ENCODE results near the gene ESRRA. TPM values are rescaled to one million over a fixed set of nuclear protein-coding genes. Genes with fewer than 3 reads are reported as not detected.
A peak's percentile ranks its signal among the peaks of the same experiment; 100 is the strongest.

ESRRA gene
- total and polyA plus RNA-seq, 2 of the 8 experiments (the other 6 are each of a cell fraction or from before 2014, with no cell fraction given), result 18.2 to 37.0 TPM

GRCh38 chr11:64304316-64305072 is 830 bp upstream of the ESRRA start (continued):
- TF ChIP-seq GTF2F1 (IDR thresholded peaks at IDR 0.05; ENCODE audit: borderline replicate concordance, low read depth, low read length) (no peak), RAD21 (IDR thresholded peaks at IDR 0.05 in 1 of 2, conservative IDR thresholded peaks at IDR 0.05 in 1 of 2; ENCODE audit: low read depth in 2 of 2, low read length in 2 of 2) (peak; percentile 54 to 69), KDM5A (IDR thresholded peaks at IDR 0.05; ENCODE audit: low read length) (no peak), USF2 (IDR thresholded peaks at IDR 0.05; ENCODE audit: low read length) (peak; percentile 37; the same call in 1 of the 2 replicates), RXRA (IDR thresholded peaks at IDR 0.05; ENCODE audit: insufficient read depth, low read depth, low read length) (no peak), JUND (IDR thresholded peaks at IDR 0.05; ENCODE audit: low read length) (no peak), POLR2A (IDR thresholded peaks at IDR 0.05; ENCODE audit: control extremely low read depth in 1 of 2, low read depth in 2 of 2, low read length in 2 of 2) (peak in 1 of 2 experiments; percentile 95; a peak in 2 of 3 replicates), TAF7 (optimal IDR thresholded peaks at IDR 0.05; ENCODE audit: borderline replicate concordance, low read depth, low read length) (peak; percentile 34), NRF1 (IDR thresholded peaks at IDR 0.05; ENCODE audit: low read depth, low read length) (no peak), MAFK (IDR thresholded peaks at IDR 0.05; ENCODE audit: low read depth, low read length) (no peak), RBBP5 (IDR thresholded peaks at IDR 0.05; ENCODE audit: borderline replicate concordance, low read depth, low read length) (peak; percentile 39; the same call in 1 of the 2 replicates), KDM1A (IDR thresholded peaks at IDR 0.05; ENCODE audit: borderline replicate concordance, low read length) (peak; percentile 31; the same call in 1 of the 2 replicates), CHD2 (IDR thresholded peaks at IDR 0.05; ENCODE audit: low read length) (no peak), ASH2L (IDR thresholded peaks at IDR 0.05; ENCODE audit: low read length) (peak; percentile 73), CBX8 (IDR thresholded peaks at IDR 0.05; ENCODE audit: borderline replicate concordance, low read depth, low read length) (no peak), RNF2 (IDR thresholded peaks at IDR 0.05; ENCODE audit: borderline replicate concordance, low read depth, low read length, missing control alignments, poor library complexity, severe bottlenecking) (no peak), TAF1 (IDR thresholded peaks at IDR 0.05; ENCODE audit: low read depth, low read length) (peak; percentile 51; the same call in 1 of the 2 replicates), CTCF (IDR thresholded peaks at IDR 0.05; ENCODE audit: control extremely low read depth in 1 of 3, insufficient read depth in 1 of 3, low read depth in 1 of 3, low read length in 3 of 3) (peak in 2 of 3 experiments; percentile 83 to 95; a peak in 3 of 4 replicates)
